Coronary artery (tissue), 2 donors: ENCODE results near the gene ZBTB20.

Experiments used
- DNase-seq: peaks from one replicate; pipeline ENCODE4 v3.0.0-alpha.2; 2017; ENCODE audit warnings: low spot score
- H3K27ac ChIP-seq, 2 donors: fragments of 200-600 bp; sonication (generic); one replicate each; pipeline ENCODE4 v1.5.1; 2016 to 2019
- H3K4me3 ChIP-seq: fragments of 200-600 bp; sonication (generic); 2 replicates; pipeline ENCODE4 v1.5.1; 2016; ENCODE audit warnings: mild to moderate bottlenecking, moderate library complexity
- TF ChIP-seq, protein P1 (sequence below): fragments of 200-600 bp; sonication (generic); IDR thresholded peaks from one replicate; pipeline ENCODE4 v1.5.1; 2019; ENCODE audit warnings: antibody characterized with exemption

Gene ZBTB20

DNA sequence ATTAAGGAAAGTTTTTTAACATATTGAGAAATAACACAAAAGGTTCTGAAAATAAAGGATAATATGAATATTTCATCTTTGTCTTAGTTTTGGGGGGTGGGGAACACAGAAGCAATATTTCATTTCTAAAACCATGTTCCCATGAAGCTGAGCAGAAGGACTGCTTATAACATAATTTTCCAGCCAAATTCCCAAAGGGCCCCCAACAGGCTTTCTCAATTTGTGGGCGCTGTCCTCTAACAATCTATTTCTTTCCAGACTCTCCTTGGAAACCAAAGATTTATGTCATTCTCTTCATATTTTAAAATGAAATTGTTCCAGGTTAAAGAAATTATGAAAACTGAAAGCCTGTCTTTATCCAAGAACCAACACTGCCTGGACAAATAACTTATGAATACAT lies 273.5 kb downstream of the ZBTB20 start:
- Histone ChIP-seq H3K4me3 (no peak overlapping the region), H3K27ac (no peak overlapping the region)
- DNase-seq: no peak
- TF ChIP-seq, protein P1, sequence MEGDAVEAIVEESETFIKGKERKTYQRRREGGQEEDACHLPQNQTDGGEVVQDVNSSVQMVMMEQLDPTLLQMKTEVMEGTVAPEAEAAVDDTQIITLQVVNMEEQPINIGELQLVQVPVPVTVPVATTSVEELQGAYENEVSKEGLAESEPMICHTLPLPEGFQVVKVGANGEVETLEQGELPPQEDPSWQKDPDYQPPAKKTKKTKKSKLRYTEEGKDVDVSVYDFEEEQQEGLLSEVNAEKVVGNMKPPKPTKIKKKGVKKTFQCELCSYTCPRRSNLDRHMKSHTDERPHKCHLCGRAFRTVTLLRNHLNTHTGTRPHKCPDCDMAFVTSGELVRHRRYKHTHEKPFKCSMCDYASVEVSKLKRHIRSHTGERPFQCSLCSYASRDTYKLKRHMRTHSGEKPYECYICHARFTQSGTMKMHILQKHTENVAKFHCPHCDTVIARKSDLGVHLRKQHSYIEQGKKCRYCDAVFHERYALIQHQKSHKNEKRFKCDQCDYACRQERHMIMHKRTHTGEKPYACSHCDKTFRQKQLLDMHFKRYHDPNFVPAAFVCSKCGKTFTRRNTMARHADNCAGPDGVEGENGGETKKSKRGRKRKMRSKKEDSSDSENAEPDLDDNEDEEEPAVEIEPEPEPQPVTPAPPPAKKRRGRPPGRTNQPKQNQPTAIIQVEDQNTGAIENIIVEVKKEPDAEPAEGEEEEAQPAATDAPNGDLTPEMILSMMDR: no peak

DNA sequence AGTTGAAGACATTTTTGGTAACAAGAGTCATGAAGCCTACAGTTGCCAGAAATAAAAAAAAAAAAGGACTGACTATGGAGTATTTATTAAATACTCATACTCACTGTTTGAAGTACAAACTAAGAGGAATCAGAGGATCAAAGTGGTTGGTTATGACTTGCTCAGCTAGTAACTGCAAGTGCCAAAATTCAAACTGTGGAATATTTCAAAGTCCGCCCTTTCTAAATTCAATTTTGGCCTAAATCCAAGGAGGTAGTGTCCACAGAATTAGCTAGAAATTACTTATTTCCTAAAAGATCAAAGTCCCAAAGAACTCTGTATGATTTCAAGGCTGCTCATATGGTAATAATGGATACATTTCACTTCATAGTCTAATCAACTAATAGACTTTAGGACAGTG lies 274.5 kb downstream of the ZBTB20 start:
- Histone ChIP-seq H3K4me3 (no peak overlapping the region), H3K27ac (no peak overlapping the region)
- no peak for DNase-seq
- TF ChIP-seq, protein P1: no peak

DNA sequence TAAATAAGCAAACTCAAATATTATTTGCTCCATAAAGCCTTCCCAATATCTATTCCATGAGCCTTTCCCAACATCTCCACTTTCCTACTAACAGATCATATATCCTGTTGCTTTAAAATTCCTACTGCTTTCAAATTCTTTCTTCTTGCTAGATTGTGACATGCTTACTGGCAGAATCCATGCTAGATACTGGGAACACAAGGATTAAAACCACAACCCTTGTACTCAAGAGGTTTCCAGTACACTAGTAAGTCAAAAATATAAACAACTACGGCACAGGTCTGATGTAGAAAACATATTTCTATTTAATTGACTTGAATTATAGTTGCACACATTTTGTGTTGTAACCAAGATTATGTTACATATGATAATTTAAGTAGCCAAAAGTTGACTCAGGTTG lies 275.0 kb downstream of the ZBTB20 start:
- Histone ChIP-seq H3K4me3 (no peak overlapping the region), H3K27ac (no peak overlapping the region)
- DNase-seq: no peak
- TF ChIP-seq, protein P1: no peak

DNA sequence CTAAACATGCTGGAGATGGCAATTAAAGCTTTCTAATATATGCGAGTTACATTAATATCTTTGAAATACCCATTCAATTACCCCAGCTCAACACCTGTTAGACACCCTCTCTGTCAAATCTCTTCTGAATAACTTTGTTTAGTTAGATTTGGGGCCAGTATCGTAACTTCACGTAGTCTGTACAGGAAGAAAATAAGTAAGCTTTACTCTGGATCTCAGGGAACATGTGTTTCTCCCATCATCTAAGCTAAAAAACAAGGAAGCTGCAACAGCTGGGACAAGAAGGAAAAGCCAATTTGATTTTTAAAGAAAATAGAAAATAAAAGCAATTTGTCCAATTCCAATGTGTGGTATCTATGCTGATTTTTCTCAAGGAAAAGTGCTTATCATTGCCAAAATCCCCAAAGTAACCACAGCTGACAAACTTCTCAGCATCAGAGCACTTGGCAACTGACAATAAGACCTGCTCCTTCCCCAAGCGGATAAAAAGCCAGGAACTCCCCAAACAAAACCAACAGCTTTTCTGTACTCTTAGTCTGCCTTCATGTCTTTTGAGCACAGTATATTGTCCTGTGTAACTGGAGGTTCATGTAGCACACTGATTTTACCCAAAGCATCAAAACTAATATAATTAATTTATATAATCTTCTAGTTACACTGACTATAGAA lies 279.1 kb downstream of the ZBTB20 start:
- TF ChIP-seq, protein P1: no peak
- Histone ChIP-seq H3K4me3 (no peak overlapping the region), H3K27ac (no peak overlapping the region)
- DNase-seq: no peak

DNA sequence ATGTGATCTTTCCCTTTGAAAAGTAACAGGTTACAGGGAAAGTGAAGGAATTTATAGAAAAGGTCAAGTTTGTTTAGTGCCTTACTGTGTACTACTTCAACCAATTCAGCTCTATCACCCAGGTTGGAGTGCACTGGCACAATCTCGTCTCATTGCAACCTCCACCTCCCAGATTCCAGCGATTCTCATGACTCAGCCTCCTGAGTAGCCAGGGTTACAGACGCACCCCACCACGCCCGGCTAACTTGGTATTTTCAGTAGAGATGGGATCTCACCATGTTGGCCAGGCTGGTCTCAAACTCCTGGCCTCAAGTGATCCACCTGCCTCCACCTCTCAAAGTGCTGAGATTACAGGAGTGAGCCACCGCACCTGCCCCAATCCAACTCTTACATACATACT lies 279.7 kb downstream of the ZBTB20 start:
- TF ChIP-seq, protein P1: no peak
- no peak for DNase-seq
- no peak overlapping the region for H3K4me3 ChIP-seq
- no peak overlapping the region for H3K27ac ChIP-seq

DNA sequence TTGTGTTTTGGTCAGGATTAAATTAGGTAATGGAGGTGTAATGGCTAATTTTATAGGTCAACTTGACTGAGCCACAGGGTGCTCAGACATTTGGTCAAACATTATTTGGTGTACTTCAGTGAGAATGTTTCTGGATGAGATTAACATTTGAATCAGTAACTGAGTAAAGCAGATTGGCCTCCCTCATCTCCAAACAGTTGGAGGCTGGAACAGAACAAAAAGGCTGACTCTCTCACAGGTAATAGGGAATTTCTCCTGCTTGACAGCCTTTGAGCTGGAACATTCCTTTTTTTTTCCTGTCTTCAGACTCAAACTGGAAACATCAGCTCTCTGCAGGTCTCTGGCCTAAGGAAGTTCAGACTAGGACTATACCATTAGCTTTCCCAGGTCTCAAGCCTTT lies 280.7 kb downstream of the ZBTB20 start:
- Histone ChIP-seq H3K27ac (no peak overlapping the region), H3K4me3 (no peak overlapping the region)
- TF ChIP-seq, protein P1: no peak
- no peak for DNase-seq

DNA sequence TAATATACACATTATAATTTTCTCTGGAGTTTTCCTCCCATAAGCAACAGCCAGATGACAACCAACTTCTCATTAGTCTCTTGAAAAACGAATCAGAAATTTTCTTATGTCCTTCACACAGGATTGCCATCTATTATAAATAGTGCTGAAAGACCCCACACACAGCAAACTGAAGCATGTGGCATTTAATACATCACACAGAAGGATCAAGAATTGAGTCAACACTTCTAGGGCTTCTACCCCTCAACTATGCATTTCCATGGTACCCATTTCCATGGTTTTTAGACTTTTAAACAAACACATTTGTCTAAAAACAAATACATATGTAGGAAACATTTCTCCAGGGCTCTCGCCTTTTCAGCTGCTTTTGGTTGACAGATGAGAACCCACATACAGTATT lies 282.1 kb downstream of the ZBTB20 start:
- no peak for DNase-seq
- no peak overlapping the region for H3K4me3 ChIP-seq
- no peak overlapping the region for H3K27ac ChIP-seq

More for the DNA sequence above, 282.1 kb downstream of the ZBTB20 start:
- TF ChIP-seq, protein P1: no peak
